GM12864 (cell line): ENCODE data around the gene HPF1.
A peak's percentile ranks its signal among the peaks of the same experiment; 100 is the strongest.
"Not testable (repeated sequence)": the region's sequence is repeated elsewhere in the genome, so short reads cannot be mapped to it uniquely, and the experiment has no call there.

Experiments
- DNase-seq: peaks from one replicate; pipeline ENCODE4 v3.0.0-alpha.2; 2011; ENCODE audit warnings: low read depth
- H3K4me3 ChIP-seq: 2 replicates; pipeline ENCODE4 v1.5.1; 2011; ENCODE audit warnings: mild to moderate bottlenecking, low read depth, low read length, control low read depth
- TF ChIP-seq, protein P1 (sequence below): IDR thresholded peaks from 2 replicates; pipeline ENCODE4 v1.5.1; 2011; ENCODE audit warnings: low read depth, mild to moderate bottlenecking, moderate library complexity, low read length, control low read depth, inconsistent platforms; ENCODE audit errors: missing control alignments

HPF1 gene

DNA sequence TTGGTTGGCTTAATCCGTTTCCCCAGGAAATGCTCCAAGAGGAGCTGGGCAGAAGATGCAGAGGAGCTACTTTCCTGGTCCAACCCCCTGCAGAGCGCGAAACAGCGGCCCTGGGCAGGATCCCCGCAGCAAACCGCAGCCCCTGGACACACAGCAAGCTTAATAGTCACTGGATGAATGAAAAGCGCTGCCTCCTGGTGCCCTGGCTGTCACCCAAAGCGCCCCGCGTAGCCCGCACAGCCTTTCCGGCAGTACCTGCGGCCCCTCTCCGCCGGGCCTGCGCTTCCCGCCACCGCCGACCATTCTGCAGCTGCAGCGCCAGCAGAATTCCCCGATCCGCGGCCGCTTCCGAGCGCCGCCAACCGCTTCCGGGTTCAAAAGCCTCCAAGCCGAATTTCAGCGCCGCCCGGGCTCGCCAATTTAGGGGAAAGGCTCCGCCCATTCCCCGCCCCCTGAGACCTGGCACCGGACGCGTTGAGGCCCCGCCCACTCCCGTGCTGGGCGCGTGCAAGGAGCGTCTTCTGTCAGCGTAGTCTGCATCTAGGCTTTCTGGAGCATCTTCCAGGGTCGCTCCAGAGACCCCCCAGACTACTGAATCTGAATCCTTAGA lies at the start of gene HPF1:
TSS of gene HPF1 (minus strand) at position 370 of the 610 bp plus-strand sequence. CDS start at position 303, 67 bp downstream.
- TF ChIP-seq, protein P1, sequence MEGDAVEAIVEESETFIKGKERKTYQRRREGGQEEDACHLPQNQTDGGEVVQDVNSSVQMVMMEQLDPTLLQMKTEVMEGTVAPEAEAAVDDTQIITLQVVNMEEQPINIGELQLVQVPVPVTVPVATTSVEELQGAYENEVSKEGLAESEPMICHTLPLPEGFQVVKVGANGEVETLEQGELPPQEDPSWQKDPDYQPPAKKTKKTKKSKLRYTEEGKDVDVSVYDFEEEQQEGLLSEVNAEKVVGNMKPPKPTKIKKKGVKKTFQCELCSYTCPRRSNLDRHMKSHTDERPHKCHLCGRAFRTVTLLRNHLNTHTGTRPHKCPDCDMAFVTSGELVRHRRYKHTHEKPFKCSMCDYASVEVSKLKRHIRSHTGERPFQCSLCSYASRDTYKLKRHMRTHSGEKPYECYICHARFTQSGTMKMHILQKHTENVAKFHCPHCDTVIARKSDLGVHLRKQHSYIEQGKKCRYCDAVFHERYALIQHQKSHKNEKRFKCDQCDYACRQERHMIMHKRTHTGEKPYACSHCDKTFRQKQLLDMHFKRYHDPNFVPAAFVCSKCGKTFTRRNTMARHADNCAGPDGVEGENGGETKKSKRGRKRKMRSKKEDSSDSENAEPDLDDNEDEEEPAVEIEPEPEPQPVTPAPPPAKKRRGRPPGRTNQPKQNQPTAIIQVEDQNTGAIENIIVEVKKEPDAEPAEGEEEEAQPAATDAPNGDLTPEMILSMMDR, result no peak
- peak within 1 kb of the TSS; percentile 100 for H3K4me3 ChIP-seq
- peak; percentile 78 for DNase-seq

DNA sequence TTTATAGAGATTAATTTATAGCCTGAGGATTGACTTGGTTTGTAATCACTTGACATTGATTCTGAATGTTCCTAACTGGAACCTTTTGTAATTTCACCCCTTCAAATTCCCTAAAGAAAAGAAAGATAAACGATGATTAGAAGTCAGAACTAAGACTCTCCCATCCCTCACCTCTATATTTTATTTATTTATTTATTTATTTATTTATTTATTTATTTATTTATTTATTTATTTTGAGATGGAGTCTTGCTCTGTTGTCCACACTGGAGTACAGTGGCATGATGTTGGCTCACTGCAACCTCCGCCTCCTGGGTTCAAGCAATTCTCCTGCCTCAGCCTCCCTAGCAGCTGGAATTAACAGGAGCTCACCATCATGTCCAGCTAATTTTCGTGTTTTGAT lies 49.0 kb upstream of the HPF1 start:
- not testable (repeated sequence) for DNase-seq, H3K4me3 ChIP-seq

DNA sequence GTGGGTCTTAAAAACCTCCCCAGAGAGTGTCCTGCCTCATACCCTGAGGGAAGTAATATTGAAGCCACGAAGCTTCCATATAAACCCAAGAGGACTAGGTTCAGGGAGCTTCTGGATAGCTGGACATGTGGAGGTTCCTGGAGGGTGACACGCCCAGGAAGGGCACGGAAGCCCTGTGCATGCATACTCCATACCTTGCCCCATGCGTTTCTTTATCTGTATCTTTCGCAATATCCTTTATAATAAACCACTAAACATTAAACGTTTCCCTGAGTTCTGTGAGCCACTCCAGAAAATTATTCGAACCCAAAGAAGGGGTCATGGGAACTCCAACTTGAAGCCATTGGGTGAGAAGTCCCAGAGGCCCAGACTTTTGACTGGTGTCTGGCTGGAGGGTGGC lies 45.7 kb upstream of the HPF1 start:
- DNase-seq, result no peak
- TF ChIP-seq, protein P1, result no peak

DNA sequence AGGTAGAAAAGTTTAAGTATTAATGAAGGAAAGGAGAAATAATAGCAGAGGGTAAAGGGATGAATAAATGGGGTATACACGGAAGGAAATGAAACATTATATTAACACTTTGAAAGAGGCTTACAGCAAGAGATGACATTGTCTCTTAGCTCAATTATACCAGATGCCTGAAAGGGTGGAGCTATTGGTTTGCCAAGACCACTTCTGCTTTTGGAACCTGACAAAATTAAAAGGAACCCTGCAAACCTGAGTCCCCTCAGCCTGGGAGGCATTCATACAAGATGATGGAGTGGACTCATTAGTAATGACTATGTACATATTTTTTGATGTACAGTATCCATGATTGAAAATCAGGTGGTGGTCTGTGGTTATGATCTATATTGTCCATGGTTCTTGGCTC lies 45.1 kb upstream of the HPF1 start:
- H3K4me3 ChIP-seq, result no peak overlapping the region
- no peak for DNase-seq
- TF ChIP-seq, protein P1, result no peak

More for the DNA sequence above, 45.7 kb upstream of the HPF1 start:
- H3K4me3 ChIP-seq, result no peak overlapping the region

DNA sequence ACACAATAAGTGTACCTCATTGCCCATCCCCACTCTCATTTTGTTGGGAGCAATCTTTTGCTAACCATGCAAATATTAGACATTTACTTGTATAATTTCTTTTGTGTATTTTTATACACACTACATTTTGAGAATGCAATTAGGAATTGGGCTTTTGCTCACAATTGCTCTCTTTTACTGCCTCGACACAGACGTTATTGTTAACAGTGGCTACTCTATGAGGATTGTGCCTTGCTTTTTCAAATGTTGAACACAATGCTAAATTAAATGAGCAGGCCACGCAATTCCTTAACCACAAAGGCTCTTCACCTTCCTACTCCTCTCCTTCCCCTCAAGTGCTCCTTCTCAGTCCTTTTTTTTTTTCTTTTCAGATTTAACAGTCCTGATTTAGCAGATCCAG lies 42.8 kb upstream of the HPF1 start:
- H3K4me3 ChIP-seq, result no peak overlapping the region
- no peak for DNase-seq
- TF ChIP-seq, protein P1, result no peak

DNA sequence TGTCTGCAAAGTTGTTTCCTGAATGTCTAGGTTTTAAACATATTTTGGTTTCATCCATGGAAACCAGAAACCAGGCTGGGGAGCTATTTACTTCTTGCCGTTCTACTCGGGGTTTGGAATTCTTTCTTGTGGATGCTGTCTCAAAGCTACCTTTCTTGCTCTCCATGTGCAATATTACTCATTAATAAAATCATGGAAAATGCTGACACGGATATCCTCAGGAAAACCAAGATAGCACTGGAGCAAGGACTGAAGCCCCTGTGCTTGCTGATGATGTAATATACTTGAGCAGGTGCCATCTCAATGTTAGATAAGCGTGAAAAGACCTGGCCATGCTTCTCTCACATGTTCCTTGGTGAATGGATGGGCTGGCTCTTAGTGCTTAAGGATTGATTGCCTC lies 41.5 kb upstream of the HPF1 start:
- TF ChIP-seq, protein P1, result no peak
- no peak overlapping the region for H3K4me3 ChIP-seq
- no peak for DNase-seq

DNA sequence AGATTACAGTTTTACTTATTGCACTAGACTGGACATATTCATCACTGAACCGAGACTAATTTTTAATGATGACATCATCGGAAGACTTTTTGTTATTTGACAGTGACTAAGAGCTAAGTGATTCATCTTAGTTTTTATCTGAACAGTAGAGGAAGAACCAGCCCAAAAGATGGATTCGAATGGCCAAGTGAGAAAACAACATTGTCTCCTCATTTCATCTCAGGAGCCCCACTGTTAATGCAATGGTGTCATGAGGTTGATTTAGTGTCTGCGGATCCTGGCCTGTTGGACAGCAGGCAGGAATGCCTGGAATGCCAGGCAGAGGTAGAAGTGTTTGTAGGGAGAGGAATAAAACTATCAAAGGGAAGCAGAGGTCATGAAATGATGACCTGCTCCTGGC lies 37.8 kb upstream of the HPF1 start:
- no peak for DNase-seq
- H3K4me3 ChIP-seq, result no peak overlapping the region
- TF ChIP-seq, protein P1, result no peak
